BJ (cell line): ENCODE measurements around the gene SLC29A4. TPM values are rescaled to one million over a fixed set of nuclear protein-coding genes. Genes with fewer than 3 reads are reported as not detected.

Experiments used
- CTCF ChIA-PET: fragments of 350-600 bp; formaldehyde crosslinking; extraction: SDS; loops from one replicate; lab custom pipeline; 2021; ENCODE audit warnings: antibody characterized with exemption, inconsistent platforms; lab: Yijun Ruan, JAX
- POLR2A ChIA-PET: fragments of 300-600 bp; sonication (Branson Sonifier 250); formaldehyde crosslinking; extraction: SDS; loops from one replicate; lab custom pipeline; 2021; ENCODE audit warnings: antibody characterized with exemption; lab: Charles Lee
- DNase-seq: peaks from one replicate; pipeline ENCODE4 v3.0.0-alpha.2; 2011; ENCODE audit warnings: low read depth
- H3K27me3 ChIP-seq: 2 replicates; pipeline ENCODE4 v1.6.0; 2011; ENCODE audit warnings: low read length; ENCODE audit not compliant: control insufficient read depth, insufficient read depth
- H3K36me3 ChIP-seq: 2 replicates; pipeline ENCODE4 v1.5.1; 2011; ENCODE audit warnings: low read length; ENCODE audit not compliant: control insufficient read depth, insufficient read depth
- H3K4me3 ChIP-seq: 2 replicates; pipeline ENCODE4 v1.5.1; 2011; ENCODE audit warnings: low read depth, mild to moderate bottlenecking, control low read depth, low read length
- polyA plus RNA-seq: library from polyadenylated mRNA; depleted of rRNA; stranded (reverse); fragments of >200 nt; gene quantifications from 2 replicates; pipeline ENCODE4 v1.2.3, GENCODE V29; 2011; rRNA removed
- TF ChIP-seq, protein P1 (sequence below): IDR thresholded peaks from 2 replicates; pipeline ENCODE4 v1.5.1; 2011; ENCODE audit warnings: low read depth, mild to moderate bottlenecking, control low read depth, inconsistent platforms, low read length, moderate library complexity; ENCODE audit not compliant: insufficient read depth

SLC29A4 gene
- polyA plus RNA-seq, 1 experiment = 3.4 TPM

DNA sequence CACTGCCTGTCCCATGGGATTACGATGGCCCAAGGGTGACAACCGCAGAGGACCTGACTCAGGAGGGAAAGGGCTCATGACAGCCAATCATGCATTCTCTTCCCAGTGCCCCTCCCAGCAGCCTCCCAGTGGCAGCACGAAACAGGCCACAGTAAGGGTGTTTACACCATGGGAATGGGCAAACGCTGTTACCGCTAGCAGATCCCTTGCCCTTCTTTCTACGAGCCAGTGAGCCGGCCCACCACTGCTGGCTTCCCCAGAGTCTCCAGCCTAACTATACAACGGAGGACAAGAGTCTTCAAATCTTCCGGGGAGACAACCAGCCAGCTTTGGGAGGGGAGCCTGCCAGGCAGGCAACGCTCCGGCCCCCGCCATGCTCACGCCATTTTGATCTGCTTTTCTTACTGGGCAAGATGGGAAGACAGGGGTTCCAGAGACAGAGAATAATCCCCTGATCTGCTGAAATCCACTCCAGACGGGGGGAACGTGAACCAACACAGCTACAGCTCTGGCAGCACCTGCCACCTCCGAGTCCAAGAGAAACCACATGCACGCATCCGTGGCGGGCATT, 69.8 kb downstream of the SLC29A4 start:
- TF ChIP-seq, protein P1, sequence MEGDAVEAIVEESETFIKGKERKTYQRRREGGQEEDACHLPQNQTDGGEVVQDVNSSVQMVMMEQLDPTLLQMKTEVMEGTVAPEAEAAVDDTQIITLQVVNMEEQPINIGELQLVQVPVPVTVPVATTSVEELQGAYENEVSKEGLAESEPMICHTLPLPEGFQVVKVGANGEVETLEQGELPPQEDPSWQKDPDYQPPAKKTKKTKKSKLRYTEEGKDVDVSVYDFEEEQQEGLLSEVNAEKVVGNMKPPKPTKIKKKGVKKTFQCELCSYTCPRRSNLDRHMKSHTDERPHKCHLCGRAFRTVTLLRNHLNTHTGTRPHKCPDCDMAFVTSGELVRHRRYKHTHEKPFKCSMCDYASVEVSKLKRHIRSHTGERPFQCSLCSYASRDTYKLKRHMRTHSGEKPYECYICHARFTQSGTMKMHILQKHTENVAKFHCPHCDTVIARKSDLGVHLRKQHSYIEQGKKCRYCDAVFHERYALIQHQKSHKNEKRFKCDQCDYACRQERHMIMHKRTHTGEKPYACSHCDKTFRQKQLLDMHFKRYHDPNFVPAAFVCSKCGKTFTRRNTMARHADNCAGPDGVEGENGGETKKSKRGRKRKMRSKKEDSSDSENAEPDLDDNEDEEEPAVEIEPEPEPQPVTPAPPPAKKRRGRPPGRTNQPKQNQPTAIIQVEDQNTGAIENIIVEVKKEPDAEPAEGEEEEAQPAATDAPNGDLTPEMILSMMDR = no peak
- Histone ChIP-seq H3K27me3 (no peaks in the 10 kb centered on the region), H3K4me3 (no peak overlapping the region), H3K36me3 (peaks cover 40% of the 10 kb centered on the region)
- no peak for DNase-seq
- ChIA-PET POLR2A (no interaction called here), CTCF (no interaction called here)

DNA sequence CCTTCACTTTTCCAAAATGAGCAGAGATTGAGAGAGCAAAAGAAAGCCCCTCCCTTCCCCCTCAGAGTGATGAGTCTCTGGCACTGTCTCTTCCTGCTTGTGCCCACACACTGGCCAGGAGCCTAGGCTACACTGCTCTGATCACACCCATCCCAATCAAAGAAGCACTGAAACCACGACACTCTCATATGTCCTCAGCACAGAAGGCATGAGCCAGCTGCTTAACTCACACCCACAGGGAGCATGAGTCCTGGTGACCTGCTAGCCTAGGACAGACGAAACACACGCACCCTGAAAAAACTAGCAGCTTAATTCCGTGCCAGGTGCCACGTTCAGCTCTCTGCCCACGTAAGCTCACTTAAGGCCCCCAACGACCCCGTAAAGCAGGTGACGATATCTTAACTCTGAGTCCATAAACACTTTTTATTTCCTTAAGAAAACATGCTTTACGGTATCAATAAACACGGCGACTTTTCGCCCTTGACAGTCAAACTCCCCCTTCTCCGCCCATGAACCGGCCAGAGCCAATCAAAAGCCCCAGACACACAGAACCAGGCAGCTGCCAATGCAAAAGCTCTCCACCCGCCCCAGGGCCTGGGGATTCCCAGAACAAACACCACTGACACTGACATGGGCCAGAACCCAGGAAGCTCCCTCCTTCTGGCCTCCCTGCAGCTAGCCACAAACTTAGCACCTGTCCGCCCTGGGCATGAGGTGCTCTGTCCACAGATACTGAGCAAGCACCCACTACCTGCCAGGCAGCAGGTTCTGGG, 71.9 kb downstream of the SLC29A4 start:
- peaks cover 51% of the 10 kb centered on the region for H3K36me3 ChIP-seq
- no peak for DNase-seq
- TF ChIP-seq, protein P1 = no peak
- H3K4me3 ChIP-seq = no peak overlapping the region
- no peaks in the 10 kb centered on the region for H3K27me3 ChIP-seq
- ChIA-PET POLR2A (no interaction called here), CTCF (interaction anchor here (2.6 kb wide), 1 partner anchor 11 kb away, joined by 18 read pairs; no protein-coding TSS in a partner anchor)

Other genes with a start within 250 kb of the SLC29A4 start
- 1.9 and 4.2 TPM in 2 replicates for gene RBAK, start 237.1 kb upstream of the SLC29A4 start, polyA plus RNA-seq
- gene WIPI2, start 92.7 kb upstream of the SLC29A4 start, polyA plus RNA-seq = 80.5 and 118 TPM in 2 replicates
- 18.1 and 20.1 TPM in 2 replicates for gene TNRC18, start 140.9 kb downstream of the SLC29A4 start, polyA plus RNA-seq
- gene FBXL18, start 230.9 kb downstream of the SLC29A4 start, polyA plus RNA-seq = 3.6 and 6.3 TPM in 2 replicates
- 2,752 and 4,471 TPM in 2 replicates for gene ACTB, start 247.7 kb downstream of the SLC29A4 start, polyA plus RNA-seq